HepG2 (cell line): ENCODE results near the gene ST7L.

Source experiments
- DPF2 ChIP-seq: sonication (generic); formaldehyde crosslinking; IDR thresholded peaks from 2 replicates; pipeline ENCODE4 v1.4.0; 2020; ENCODE audit warnings: mild to moderate bottlenecking, low read depth, missing genetic modification reagents, borderline replicate concordance
- ERF ChIP-seq: IDR thresholded peaks from 2 replicates; pipeline ENCODE4 v1.6.1; 2018; ENCODE audit warnings: missing biosample characterization, missing genetic modification reagents
- ZBTB20 ChIP-seq: sonication (generic); formaldehyde crosslinking; IDR thresholded peaks from 2 replicates; pipeline ENCODE4 v1.8.1; 2023; ENCODE audit warnings: missing genetic modification reagents, low read depth, mild to moderate bottlenecking, borderline replicate concordance
- ZNF274 ChIP-seq: sonication (generic); formaldehyde crosslinking; IDR thresholded peaks from 2 replicates; pipeline ENCODE4 v1.5.1; 2020; ENCODE audit warnings: mild to moderate bottlenecking, missing genetic modification reagents
- ZNF724P ChIP-seq: sonication (generic); formaldehyde crosslinking; IDR thresholded peaks from 2 replicates; pipeline ENCODE4 v1.8.0; 2022; ENCODE audit warnings: missing genetic modification reagents, borderline replicate concordance
- ZNF792 ChIP-seq: IDR thresholded peaks from 2 replicates; pipeline ENCODE4 v1.6.1; 2016
- TF ChIP-seq, protein P1 (sequence below): sonication (generic); formaldehyde crosslinking; IDR thresholded peaks from 2 replicates; pipeline ENCODE4 v1.8.1; 2022; ENCODE audit warnings: low read depth, mild to moderate bottlenecking, missing genetic modification reagents
- TF ChIP-seq, protein P2 (sequence below): sonication (generic); formaldehyde crosslinking; IDR thresholded peaks from 2 replicates; pipeline ENCODE4 v1.8.0; 2022; ENCODE audit warnings: missing genetic modification reagents, mild to moderate bottlenecking, moderate library complexity, borderline replicate concordance
- TF ChIP-seq, protein P3 (sequence below): sonication (generic); formaldehyde crosslinking; IDR thresholded peaks from 2 replicates; pipeline ENCODE4 v1.5.0; 2020; ENCODE audit warnings: mild to moderate bottlenecking, missing genetic modification reagents, moderate library complexity

DNA sequence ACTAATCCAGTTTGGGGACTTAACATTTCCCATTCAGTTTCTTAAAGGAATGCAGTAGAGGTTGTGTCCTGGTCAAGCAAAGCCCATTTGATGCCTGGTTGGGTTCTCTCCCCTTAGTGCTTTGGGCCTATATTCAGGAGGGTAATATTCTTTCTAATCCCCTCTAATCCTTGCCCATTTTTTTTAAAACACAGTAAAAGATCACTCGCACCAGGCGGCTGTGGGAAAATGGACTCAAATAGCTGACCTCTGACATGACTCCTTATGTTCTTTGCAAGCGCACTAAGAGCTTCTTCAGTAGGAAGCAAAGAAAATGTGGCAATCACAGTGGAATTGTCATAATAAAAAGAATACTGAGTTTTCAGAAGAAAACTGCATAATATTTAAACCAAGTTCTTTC, 60.3 kb downstream of the ST7L start:
- TF ChIP-seq ZBTB20, result no peak
- no peak for TF ChIP-seq DPF2 (CRISPR knock-in tag)
- TF ChIP-seq, protein P1, sequence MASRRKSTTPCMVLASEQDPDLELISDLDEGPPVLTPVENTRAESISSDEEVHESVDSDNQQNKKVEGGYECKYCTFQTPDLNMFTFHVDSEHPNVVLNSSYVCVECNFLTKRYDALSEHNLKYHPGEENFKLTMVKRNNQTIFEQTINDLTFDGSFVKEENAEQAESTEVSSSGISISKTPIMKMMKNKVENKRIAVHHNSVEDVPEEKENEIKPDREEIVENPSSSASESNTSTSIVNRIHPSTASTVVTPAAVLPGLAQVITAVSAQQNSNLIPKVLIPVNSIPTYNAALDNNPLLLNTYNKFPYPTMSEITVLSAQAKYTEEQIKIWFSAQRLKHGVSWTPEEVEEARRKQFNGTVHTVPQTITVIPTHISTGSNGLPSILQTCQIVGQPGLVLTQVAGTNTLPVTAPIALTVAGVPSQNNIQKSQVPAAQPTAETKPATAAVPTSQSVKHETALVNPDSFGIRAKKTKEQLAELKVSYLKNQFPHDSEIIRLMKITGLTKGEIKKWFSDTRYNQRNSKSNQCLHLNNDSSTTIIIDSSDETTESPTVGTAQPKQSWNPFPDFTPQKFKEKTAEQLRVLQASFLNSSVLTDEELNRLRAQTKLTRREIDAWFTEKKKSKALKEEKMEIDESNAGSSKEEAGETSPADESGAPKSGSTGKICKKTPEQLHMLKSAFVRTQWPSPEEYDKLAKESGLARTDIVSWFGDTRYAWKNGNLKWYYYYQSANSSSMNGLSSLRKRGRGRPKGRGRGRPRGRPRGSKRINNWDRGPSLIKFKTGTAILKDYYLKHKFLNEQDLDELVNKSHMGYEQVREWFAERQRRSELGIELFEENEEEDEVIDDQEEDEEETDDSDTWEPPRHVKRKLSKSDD (CRISPR knock-in tag), result no peak
- TF ChIP-seq ZNF792 (CRISPR knock-in tag), result no peak
- TF ChIP-seq, protein P2, sequence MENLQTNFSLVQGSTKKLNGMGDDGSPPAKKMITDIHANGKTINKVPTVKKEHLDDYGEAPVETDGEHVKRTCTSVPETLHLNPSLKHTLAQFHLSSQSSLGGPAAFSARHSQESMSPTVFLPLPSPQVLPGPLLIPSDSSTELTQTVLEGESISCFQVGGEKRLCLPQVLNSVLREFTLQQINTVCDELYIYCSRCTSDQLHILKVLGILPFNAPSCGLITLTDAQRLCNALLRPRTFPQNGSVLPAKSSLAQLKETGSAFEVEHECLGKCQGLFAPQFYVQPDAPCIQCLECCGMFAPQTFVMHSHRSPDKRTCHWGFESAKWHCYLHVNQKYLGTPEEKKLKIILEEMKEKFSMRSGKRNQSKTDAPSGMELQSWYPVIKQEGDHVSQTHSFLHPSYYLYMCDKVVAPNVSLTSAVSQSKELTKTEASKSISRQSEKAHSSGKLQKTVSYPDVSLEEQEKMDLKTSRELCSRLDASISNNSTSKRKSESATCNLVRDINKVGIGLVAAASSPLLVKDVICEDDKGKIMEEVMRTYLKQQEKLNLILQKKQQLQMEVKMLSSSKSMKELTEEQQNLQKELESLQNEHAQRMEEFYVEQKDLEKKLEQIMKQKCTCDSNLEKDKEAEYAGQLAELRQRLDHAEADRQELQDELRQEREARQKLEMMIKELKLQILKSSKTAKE (CRISPR knock-in tag), result no peak
- no peak for TF ChIP-seq ZNF724P
- TF ChIP-seq ERF, result no peak
- TF ChIP-seq, protein P3, sequence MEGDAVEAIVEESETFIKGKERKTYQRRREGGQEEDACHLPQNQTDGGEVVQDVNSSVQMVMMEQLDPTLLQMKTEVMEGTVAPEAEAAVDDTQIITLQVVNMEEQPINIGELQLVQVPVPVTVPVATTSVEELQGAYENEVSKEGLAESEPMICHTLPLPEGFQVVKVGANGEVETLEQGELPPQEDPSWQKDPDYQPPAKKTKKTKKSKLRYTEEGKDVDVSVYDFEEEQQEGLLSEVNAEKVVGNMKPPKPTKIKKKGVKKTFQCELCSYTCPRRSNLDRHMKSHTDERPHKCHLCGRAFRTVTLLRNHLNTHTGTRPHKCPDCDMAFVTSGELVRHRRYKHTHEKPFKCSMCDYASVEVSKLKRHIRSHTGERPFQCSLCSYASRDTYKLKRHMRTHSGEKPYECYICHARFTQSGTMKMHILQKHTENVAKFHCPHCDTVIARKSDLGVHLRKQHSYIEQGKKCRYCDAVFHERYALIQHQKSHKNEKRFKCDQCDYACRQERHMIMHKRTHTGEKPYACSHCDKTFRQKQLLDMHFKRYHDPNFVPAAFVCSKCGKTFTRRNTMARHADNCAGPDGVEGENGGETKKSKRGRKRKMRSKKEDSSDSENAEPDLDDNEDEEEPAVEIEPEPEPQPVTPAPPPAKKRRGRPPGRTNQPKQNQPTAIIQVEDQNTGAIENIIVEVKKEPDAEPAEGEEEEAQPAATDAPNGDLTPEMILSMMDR (CRISPR knock-in tag), result no peak
- TF ChIP-seq ZNF274, result no peak
